ENCODE measurements around the gene DCUN1D3. TPM values are rescaled to one million over a fixed set of nuclear protein-coding genes. Genes with fewer than 3 reads are reported as not detected.
A peak's percentile ranks its signal among the peaks of the same experiment; 100 is the strongest.

DCUN1D3 gene
- total RNA-seq, 1 donor from 2014 or later, result 9.8 TPM

- no peaks in the 10 kb centered on the region for H3K27me3 ChIP-seq (ENCODE audit: low read depth)
- H3K4me1 ChIP-seq, result peaks cover 3% of the 10 kb centered on the region
- peaks cover 25% of the 10 kb centered on the region for H3K9me3 ChIP-seq (replicated peaks)
- peaks cover 21% of the 10 kb centered on the region for H3K36me3 ChIP-seq
- H3K4me3 ChIP-seq, result no peak overlapping the region
- no peak for DNase-seq
- intact Hi-C loops (cut with micrococcal nuclease), result no loop called here
- TF ChIP-seq CTCF (IDR thresholded peaks at IDR 0.05; ENCODE audit: borderline replicate concordance), result no peak
- no peak overlapping the region for H3K27ac ChIP-seq (replicated peaks)
Measured at GRCh38 chr16:20838240-20838639, 61.9 kb downstream of the DCUN1D3 start.

- H3K27me3 ChIP-seq (ENCODE audit: low read depth), result no peaks in the 10 kb centered on the region
- TF ChIP-seq CTCF (IDR thresholded peaks at IDR 0.05; ENCODE audit: borderline replicate concordance), result no peak
- intact Hi-C loops (cut with micrococcal nuclease), result no loop called here
- no peak for DNase-seq
- H3K4me1 ChIP-seq, result peaks cover 23% of the 10 kb centered on the region
- no peak overlapping the region for H3K4me3 ChIP-seq
- peak overlapping the region; percentile 1 for H3K27ac ChIP-seq (replicated peaks)
- H3K36me3 ChIP-seq, result peaks cover 21% of the 10 kb centered on the region
- peaks cover 25% of the 10 kb centered on the region for H3K9me3 ChIP-seq (replicated peaks)
Measured at GRCh38 chr16:20833086-20833485, 67.1 kb downstream of the DCUN1D3 start.

- intact Hi-C loops (cut with micrococcal nuclease), result no loop called here
- TF ChIP-seq CTCF (IDR thresholded peaks at IDR 0.05; ENCODE audit: borderline replicate concordance), result no peak
- Histone ChIP-seq H3K9me3 (replicated peaks) (peaks cover 14% of the 10 kb centered on the region), H3K27ac (replicated peaks) (no peak overlapping the region), H3K4me3 (no peak overlapping the region), H3K4me1 (peaks cover 23% of the 10 kb centered on the region), H3K36me3 (peaks cover 13% of the 10 kb centered on the region), H3K27me3 (ENCODE audit: low read depth) (no peaks in the 10 kb centered on the region)
- no peak for DNase-seq
Measured at GRCh38 chr16:20830372-20830771, 69.8 kb downstream of the DCUN1D3 start.

GRCh38 chr16:20829536-20829935, 70.6 kb downstream of the DCUN1D3 start:
- Histone ChIP-seq H3K36me3 (peaks cover 11% of the 10 kb centered on the region), H3K27ac (replicated peaks) (no peak overlapping the region), H3K4me1 (peaks cover 23% of the 10 kb centered on the region), H3K9me3 (replicated peaks) (peaks cover 5% of the 10 kb centered on the region), H3K27me3 (ENCODE audit: low read depth) (no peaks in the 10 kb centered on the region), H3K4me3 (no peak overlapping the region)
- no peak for DNase-seq
- no peak for TF ChIP-seq CTCF (IDR thresholded peaks at IDR 0.05; ENCODE audit: borderline replicate concordance)
- intact Hi-C loops (cut with micrococcal nuclease), result no loop called here

- no peaks in the 10 kb centered on the region for H3K4me1 ChIP-seq
- no peak overlapping the region for H3K4me3 ChIP-seq
- no peak for DNase-seq
- no peak for TF ChIP-seq CTCF (IDR thresholded peaks at IDR 0.05; ENCODE audit: borderline replicate concordance)
- no peaks in the 10 kb centered on the region for H3K27me3 ChIP-seq (ENCODE audit: low read depth)
- no peaks in the 10 kb centered on the region for H3K9me3 ChIP-seq (replicated peaks)
- intact Hi-C loops (cut with micrococcal nuclease), result no loop called here
- H3K36me3 ChIP-seq, result peaks cover 7% of the 10 kb centered on the region
- no peak overlapping the region for H3K27ac ChIP-seq (replicated peaks)
Measured at GRCh38 chr16:20826039-20826566, 74.1 kb downstream of the DCUN1D3 start.
